Measurements from ENCODE around the gene GALNT10.

The GALNT10 gene

GRCh38 chr5:154236536-154237375, 46.2 kb downstream of the GALNT10 start:
- no peak for DNase-seq

- DNase-seq = no peak
Observed at GRCh38 chr5:154237376-154237743, 46.8 kb downstream of the GALNT10 start.

- no peak for DNase-seq
Observed at GRCh38 chr5:154237946-154238345, 47.4 kb downstream of the GALNT10 start.

- no peak for DNase-seq
Observed at GRCh38 chr5:154238776-154239481, 48.4 kb downstream of the GALNT10 start.

- no peak for DNase-seq
Observed at GRCh38 chr5:154240595-154240994, 50.1 kb downstream of the GALNT10 start.

GRCh38 chr5:154241021-154241420, 50.5 kb downstream of the GALNT10 start:
- DNase-seq = no peak

- no peak for DNase-seq
Observed at GRCh38 chr5:154242442-154242841, 51.9 kb downstream of the GALNT10 start.

GRCh38 chr5:154242964-154243376, 52.4 kb downstream of the GALNT10 start:
- DNase-seq = no peak

- DNase-seq = no peak
Observed at GRCh38 chr5:154243736-154244135, 53.2 kb downstream of the GALNT10 start.

- DNase-seq = no peak
Observed at GRCh38 chr5:154244476-154244875, 53.9 kb downstream of the GALNT10 start.

- DNase-seq = no peak
Observed at GRCh38 chr5:154248691-154249090, 58.2 kb downstream of the GALNT10 start.

GRCh38 chr5:154249826-154250225, 59.3 kb downstream of the GALNT10 start:
- DNase-seq = no peak

- DNase-seq = no peak
Observed at GRCh38 chr5:154251529-154251928, 61.0 kb downstream of the GALNT10 start.

GRCh38 chr5:154253807-154254206, 63.3 kb downstream of the GALNT10 start:
- no peak for DNase-seq

- DNase-seq = no peak
Observed at GRCh38 chr5:154254896-154255295, 64.4 kb downstream of the GALNT10 start.

GRCh38 chr5:154257046-154257445, 66.5 kb downstream of the GALNT10 start:
- no peak for DNase-seq

- DNase-seq = no peak
Observed at GRCh38 chr5:154258531-154259217, 68.1 kb downstream of the GALNT10 start.

GRCh38 chr5:154260224-154260927, 69.8 kb downstream of the GALNT10 start:
- no peak for DNase-seq

- DNase-seq = no peak
Observed at GRCh38 chr5:154262342-154262741, 71.8 kb downstream of the GALNT10 start.

- DNase-seq = no peak
Observed at GRCh38 chr5:154264549-154265196, 74.1 kb downstream of the GALNT10 start.

GRCh38 chr5:154265197-154265773, 74.8 kb downstream of the GALNT10 start:
- no peak for DNase-seq

- no peak for DNase-seq
Observed at GRCh38 chr5:154267516-154267915, 77.0 kb downstream of the GALNT10 start.
